Loucy (cell line): ENCODE measurements around the gene GORASP1.

ENCODE experiments used
- H2AFZ ChIP-seq: fragments of 200-600 bp; sonication (generic); 2 replicates; pipeline ENCODE4 v1.6.0; 2016; ENCODE audit warnings: antibody characterized with exemption, mild to moderate bottlenecking, low read length, moderate library complexity
- H3F3A ChIP-seq: fragments of 200-600 bp; 2 replicates; pipeline ENCODE4 v1.6.0; 2016; ENCODE audit warnings: antibody characterized with exemption, low read depth, mild to moderate bottlenecking
- H3K27me3 ChIP-seq: fragments of 200-600 bp; sonication (generic); 2 replicates; pipeline ENCODE4 v1.6.1; 2014; ENCODE audit warnings: low read length, mild to moderate bottlenecking; ENCODE audit not compliant: insufficient read depth, poor library complexity, severe bottlenecking
- H3K36me3 ChIP-seq: fragments of 200-600 bp; sonication (generic); 2 replicates; pipeline ENCODE4 v1.6.1; 2016; ENCODE audit warnings: low read length; ENCODE audit not compliant: insufficient read depth
- H3K4me1 ChIP-seq: fragments of 200-600 bp; sonication (generic); 2 replicates; pipeline ENCODE4 v1.5.1; 2014; ENCODE audit warnings: low read length, mild to moderate bottlenecking; ENCODE audit not compliant: insufficient read depth, poor library complexity, severe bottlenecking
- H3K4me2 ChIP-seq: fragments of 200-600 bp; sonication (generic); 2 replicates; pipeline ENCODE4 v1.6.0; 2014; ENCODE audit warnings: antibody characterized with exemption, low read length, low read depth, mild to moderate bottlenecking; ENCODE audit not compliant: poor library complexity, severe bottlenecking
- H3K4me3 ChIP-seq: fragments of 200-600 bp; sonication (generic); 2 replicates; pipeline ENCODE4 v1.5.1; 2014; ENCODE audit warnings: low read length, mild to moderate bottlenecking, mixed read lengths; ENCODE audit not compliant: poor library complexity, severe bottlenecking
- H3K79me2 ChIP-seq: fragments of 200-600 bp; sonication (generic); 2 replicates; pipeline ENCODE4 v1.6.1; 2014; ENCODE audit warnings: low read length; ENCODE audit not compliant: insufficient read depth
- H3K9ac ChIP-seq: fragments of 200-600 bp; sonication (generic); 2 replicates; pipeline ENCODE4 v1.6.0; 2014; ENCODE audit warnings: mild to moderate bottlenecking, low read depth, low read length, moderate library complexity; ENCODE audit not compliant: poor library complexity, severe bottlenecking
- H3K9me2 ChIP-seq: fragments of 200-600 bp; sonication (generic); replicated peaks from 2 replicates; pipeline ENCODE4 v1.6.1; 2016; ENCODE audit warnings: low read depth, low read length, mixed read lengths
- H3K9me3 ChIP-seq: fragments of 200-600 bp; sonication (generic); 2 replicates; pipeline ENCODE4 v1.6.1; 2014; ENCODE audit warnings: mild to moderate bottlenecking, antibody characterized with exemption, low read length, low read depth; ENCODE audit not compliant: insufficient read depth
- H4K20me1 ChIP-seq: fragments of 200-600 bp; sonication (generic); 2 replicates; pipeline ENCODE4 v1.6.0; 2014; ENCODE audit warnings: antibody characterized with exemption, low read length, mild to moderate bottlenecking; ENCODE audit not compliant: insufficient read depth, poor library complexity, severe bottlenecking
- CTCF ChIP-seq: fragments of 200-600 bp; sonication (generic); conservative IDR thresholded peaks from 2 replicates; pipeline ENCODE4 v1.5.1; 2014; ENCODE audit warnings: mild to moderate bottlenecking, antibody characterized with exemption, low read length
- EZH2phosphoT487 ChIP-seq: fragments of 200-600 bp; IDR thresholded peaks from 2 replicates; pipeline ENCODE4 v1.6.1; 2018; ENCODE audit warnings: antibody characterized with exemption, mild to moderate bottlenecking, moderate library complexity, borderline replicate concordance

The GORASP1 gene

GRCh38 chr3:39106281-39106811 lies 1.1 kb downstream of the GORASP1 start:
- TF ChIP-seq CTCF (no peak), EZH2phosphoT487 (no peak)
- Histone ChIP-seq H3K4me2 (peak overlapping the region; percentile 88), H3K9ac (peak overlapping the region; percentile 88), H3K36me3 (no peaks in the 10 kb centered on the region), H2AFZ (peak overlapping the region; percentile 91), H3K27me3 (no peaks in the 10 kb centered on the region), H3K4me1 (peaks cover 39% of the 10 kb centered on the region), H3K4me3 (peak overlapping the region; percentile 97), H3K9me2 (no peaks in the 10 kb centered on the region), H3K79me2 (peaks cover 29% of the 10 kb centered on the region), H3F3A (no peaks in the 10 kb centered on the region), H3K9me3 (no peaks in the 10 kb centered on the region), H4K20me1 (peaks cover 20% of the 10 kb centered on the region)

- Histone ChIP-seq H4K20me1 (peaks cover 20% of the 10 kb centered on the region), H3K9me2 (no peaks in the 10 kb centered on the region), H3K27me3 (no peaks in the 10 kb centered on the region), H3K79me2 (peaks cover 29% of the 10 kb centered on the region), H3F3A (no peaks in the 10 kb centered on the region), H3K36me3 (peaks cover 3% of the 10 kb centered on the region; the same call in 1 of the 2 replicates), H3K9ac (peak overlapping the region; percentile 88), H3K4me3 (peak overlapping the region; percentile 97), H3K4me1 (peaks cover 39% of the 10 kb centered on the region), H3K9me3 (no peaks in the 10 kb centered on the region), H3K4me2 (peak overlapping the region; percentile 88), H2AFZ (no peak overlapping the region)
- no peak for TF ChIP-seq EZH2phosphoT487
These were observed 1.8 kb downstream of the GORASP1 start for GRCh38 chr3:39105687-39106063.

- TF ChIP-seq EZH2phosphoT487 = no peak
- no peak for TF ChIP-seq CTCF
- H3K4me3 ChIP-seq = peak overlapping the region; percentile 97
- H3K9ac ChIP-seq = no peak overlapping the region
- H3K79me2 ChIP-seq = peaks cover 29% of the 10 kb centered on the region
- no peaks in the 10 kb centered on the region for H3F3A ChIP-seq
- no peak overlapping the region for H2AFZ ChIP-seq
- H3K4me1 ChIP-seq = peaks cover 39% of the 10 kb centered on the region
- H4K20me1 ChIP-seq = peaks cover 20% of the 10 kb centered on the region
- H3K4me2 ChIP-seq = peak overlapping the region; percentile 88
- H3K9me2 ChIP-seq = no peaks in the 10 kb centered on the region
- H3K27me3 ChIP-seq = no peaks in the 10 kb centered on the region
- no peaks in the 10 kb centered on the region for H3K9me3 ChIP-seq
- peaks cover 9% of the 10 kb centered on the region; the same call in 1 of the 2 replicates for H3K36me3 ChIP-seq
These were observed 2.3 kb downstream of the GORASP1 start for GRCh38 chr3:39104961-39105686.
